DOHH2 (cell line): ENCODE measurements around the gene MGAT5.

ENCODE experiments used
- H3F3A ChIP-seq: fragments of 200-600 bp; sonication (generic), shearing (Covaris generic); 2 replicates; pipeline ENCODE4 v1.6.0; 2016; ENCODE audit warnings: antibody characterized with exemption, mild to moderate bottlenecking; ENCODE audit not compliant: control insufficient read depth, insufficient read depth
- H3K27ac ChIP-seq: fragments of 200-600 bp; sonication (generic); 2 replicates; pipeline ENCODE4 v1.5.1; 2014; ENCODE audit warnings: low read depth, mild to moderate bottlenecking, low read length, moderate library complexity
- H3K27me3 ChIP-seq: fragments of 200-600 bp; sonication (generic); 2 replicates; pipeline ENCODE4 v1.6.1; 2014; ENCODE audit warnings: mild to moderate bottlenecking, low read length, mixed read lengths; ENCODE audit not compliant: control insufficient read depth
- H3K36me3 ChIP-seq: fragments of 200-600 bp; sonication (generic); 2 replicates; pipeline ENCODE4 v1.6.1; 2014; ENCODE audit warnings: mild to moderate bottlenecking, low read length, moderate library complexity, mixed read lengths; ENCODE audit not compliant: control insufficient read depth
- H3K4me1 ChIP-seq: fragments of 200-600 bp; sonication (generic); 2 replicates; pipeline ENCODE4 v1.6.1; 2014; ENCODE audit warnings: mild to moderate bottlenecking, low read length, mixed read lengths; ENCODE audit not compliant: control insufficient read depth
- H3K4me2 ChIP-seq: fragments of 200-600 bp; sonication (generic); 2 replicates; pipeline ENCODE4 v1.6.0; 2014; ENCODE audit warnings: mild to moderate bottlenecking, low read length, moderate library complexity
- H3K4me3 ChIP-seq: fragments of 200-600 bp; sonication (generic); 2 replicates; pipeline ENCODE4 v1.5.1; 2014; ENCODE audit warnings: mild to moderate bottlenecking, low read length, mixed read lengths
- H3K79me2 ChIP-seq: fragments of 200-600 bp; sonication (generic); 2 replicates; pipeline ENCODE4 v1.6.1; 2014; ENCODE audit warnings: mild to moderate bottlenecking, low read length, mixed read lengths; ENCODE audit not compliant: control insufficient read depth
- H3K9me2 ChIP-seq: fragments of 200-600 bp; sonication (generic); replicated peaks from 2 replicates; pipeline ENCODE4 v1.6.1; 2014; ENCODE audit warnings: mild to moderate bottlenecking, low read length, mixed read lengths; ENCODE audit not compliant: control insufficient read depth
- H3K9me3 ChIP-seq: fragments of 200-600 bp; sonication (generic); 2 replicates; pipeline ENCODE4 v1.6.1; 2014; ENCODE audit warnings: antibody characterized with exemption, low read length, mixed read lengths; ENCODE audit not compliant: control insufficient read depth, insufficient read depth
- H4K20me1 ChIP-seq: fragments of 200-600 bp; sonication (generic); 2 replicates; pipeline ENCODE4 v1.6.0; 2014; ENCODE audit warnings: low read depth, mild to moderate bottlenecking, antibody characterized with exemption, low read length, moderate library complexity; ENCODE audit not compliant: control insufficient read depth, insufficient read depth
- EZH2phosphoT487 ChIP-seq: fragments of 200-600 bp; sonication (generic); IDR thresholded peaks from 2 replicates; pipeline ENCODE4 v1.6.1; 2017; ENCODE audit warnings: borderline replicate concordance, mild to moderate bottlenecking, antibody characterized with exemption, low read length, moderate library complexity, mixed read lengths
- TF ChIP-seq, protein P1 (sequence below): fragments of 200-600 bp; sonication (generic); IDR thresholded peaks from one replicate; pipeline ENCODE4 v1.5.1; 2014; ENCODE audit warnings: antibody characterized with exemption, mild to moderate bottlenecking, low read depth, low read length; ENCODE audit not compliant: poor library complexity, severe bottlenecking

MGAT5 gene

DNA sequence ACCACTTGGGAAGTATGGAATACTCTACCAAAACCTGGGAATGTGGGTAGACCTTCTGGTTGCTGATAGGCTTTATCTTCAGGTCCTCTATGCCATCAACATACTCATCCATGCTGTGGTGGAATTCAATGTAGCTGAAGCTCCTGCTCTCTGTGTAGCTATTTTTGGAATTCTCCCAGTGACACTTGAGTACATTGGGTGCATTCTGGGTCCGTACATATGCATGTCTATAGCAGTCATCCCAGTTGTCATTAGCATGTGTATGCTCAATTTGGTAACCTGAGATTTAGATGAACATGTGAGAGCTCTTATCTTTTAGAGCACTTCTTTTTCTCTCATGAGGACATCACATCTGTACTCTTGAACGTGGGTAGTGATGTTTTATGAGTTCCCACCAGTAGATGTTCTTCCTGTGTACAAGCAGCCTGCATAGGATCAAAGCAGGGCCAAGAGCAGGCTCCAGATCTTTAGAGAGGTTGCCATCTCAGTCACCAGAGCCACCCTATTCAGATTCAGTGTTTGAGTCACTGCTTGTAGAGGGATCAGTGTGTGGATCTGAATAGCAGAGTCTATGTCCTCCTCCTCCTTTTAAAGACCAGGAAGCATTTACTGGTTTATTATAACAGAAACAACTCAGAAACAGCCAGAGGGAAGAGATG lies 65.9 kb downstream of the MGAT5 start:
- Histone ChIP-seq H4K20me1 (no peaks in the 10 kb centered on the region), H3K9me2 (no peaks in the 10 kb centered on the region), H3K36me3 (peaks cover 35% of the 10 kb centered on the region), H3K4me1 (peaks cover 36% of the 10 kb centered on the region), H3F3A (no peaks in the 10 kb centered on the region), H3K27me3 (no peaks in the 10 kb centered on the region), H3K27ac (no peak overlapping the region), H3K9me3 (no peaks in the 10 kb centered on the region), H3K4me2 (no peak overlapping the region), H3K79me2 (peaks cover 5% of the 10 kb centered on the region), H3K4me3 (no peak overlapping the region)
- TF ChIP-seq EZH2phosphoT487: no peak
- TF ChIP-seq, protein P1, sequence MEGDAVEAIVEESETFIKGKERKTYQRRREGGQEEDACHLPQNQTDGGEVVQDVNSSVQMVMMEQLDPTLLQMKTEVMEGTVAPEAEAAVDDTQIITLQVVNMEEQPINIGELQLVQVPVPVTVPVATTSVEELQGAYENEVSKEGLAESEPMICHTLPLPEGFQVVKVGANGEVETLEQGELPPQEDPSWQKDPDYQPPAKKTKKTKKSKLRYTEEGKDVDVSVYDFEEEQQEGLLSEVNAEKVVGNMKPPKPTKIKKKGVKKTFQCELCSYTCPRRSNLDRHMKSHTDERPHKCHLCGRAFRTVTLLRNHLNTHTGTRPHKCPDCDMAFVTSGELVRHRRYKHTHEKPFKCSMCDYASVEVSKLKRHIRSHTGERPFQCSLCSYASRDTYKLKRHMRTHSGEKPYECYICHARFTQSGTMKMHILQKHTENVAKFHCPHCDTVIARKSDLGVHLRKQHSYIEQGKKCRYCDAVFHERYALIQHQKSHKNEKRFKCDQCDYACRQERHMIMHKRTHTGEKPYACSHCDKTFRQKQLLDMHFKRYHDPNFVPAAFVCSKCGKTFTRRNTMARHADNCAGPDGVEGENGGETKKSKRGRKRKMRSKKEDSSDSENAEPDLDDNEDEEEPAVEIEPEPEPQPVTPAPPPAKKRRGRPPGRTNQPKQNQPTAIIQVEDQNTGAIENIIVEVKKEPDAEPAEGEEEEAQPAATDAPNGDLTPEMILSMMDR: no peak

- H3K9me3 ChIP-seq: no peaks in the 10 kb centered on the region
- H3K9me2 ChIP-seq: no peaks in the 10 kb centered on the region
- no peaks in the 10 kb centered on the region for H3F3A ChIP-seq
- peaks cover 43% of the 10 kb centered on the region for H3K4me1 ChIP-seq
- H3K27ac ChIP-seq: no peak overlapping the region
- peaks cover 4% of the 10 kb centered on the region for H3K79me2 ChIP-seq
- no peaks in the 10 kb centered on the region for H3K27me3 ChIP-seq
- H3K36me3 ChIP-seq: peaks cover 38% of the 10 kb centered on the region
- H3K4me3 ChIP-seq: no peak overlapping the region
- TF ChIP-seq, protein P1: no peak
- no peak for TF ChIP-seq EZH2phosphoT487
- no peaks in the 10 kb centered on the region for H4K20me1 ChIP-seq
- H3K4me2 ChIP-seq: no peak overlapping the region
These were observed 67.1 kb downstream of the MGAT5 start for GRCh38 chr2:134320930-134321329.

GRCh38 chr2:134323777-134324176 lies 69.9 kb downstream of the MGAT5 start:
- Histone ChIP-seq H3K4me3 (no peak overlapping the region), H3K9me3 (no peaks in the 10 kb centered on the region), H3K79me2 (peaks cover 8% of the 10 kb centered on the region; the same call in 1 of the 2 replicates), H3K36me3 (peaks cover 39% of the 10 kb centered on the region), H3K4me2 (no peak overlapping the region), H3K9me2 (no peaks in the 10 kb centered on the region), H3K4me1 (peaks cover 43% of the 10 kb centered on the region), H4K20me1 (no peaks in the 10 kb centered on the region), H3K27ac (no peak overlapping the region), H3F3A (no peaks in the 10 kb centered on the region), H3K27me3 (no peaks in the 10 kb centered on the region)
- no peak for TF ChIP-seq EZH2phosphoT487
- TF ChIP-seq, protein P1: no peak
